HG03175 (cell line): ENCODE measurements around the gene SCN11A.
A peak's percentile ranks its signal among the peaks of the same experiment; 100 is the strongest.

ENCODE experiments used
- ATAC-seq: cut with Tn5 transposase; IDR thresholded peaks from one replicate; pipeline ENCODE4 v1.9.1; 2021; ENCODE audit warnings: mild to moderate bottlenecking, moderate library complexity; ENCODE audit not compliant: unreplicated experiment

Gene SCN11A

GRCh38 chr3:39051649-39052561, at the start of gene SCN11A, which contains the start of gene WDR48:
TSS of gene SCN11A (minus strand) at chr3:39051944. CDS start at chr3:38950362, 101,582 bp downstream.
TSS of gene WDR48 (plus strand) at chr3:39052016. CDS start at chr3:39052026, 10 bp downstream.
- ATAC-seq: peak; percentile 100

GRCh38 chr3:39101022-39101689, 49.4 kb upstream of the SCN11A start:
- ATAC-seq: peak; percentile 70

- no peak for ATAC-seq
Observed at GRCh38 chr3:39100500-39100886, 48.7 kb upstream of the SCN11A start.

- no peak for ATAC-seq
Observed at GRCh38 chr3:39099738-39100499, 48.2 kb upstream of the SCN11A start.

- no peak for ATAC-seq
Observed at GRCh38 chr3:39099242-39099641, 47.5 kb upstream of the SCN11A start.

- no peak for ATAC-seq
Observed at GRCh38 chr3:39098473-39099000, 46.8 kb upstream of the SCN11A start.

- ATAC-seq: no peak
Observed at GRCh38 chr3:39097716-39098472, 46.1 kb upstream of the SCN11A start.

GRCh38 chr3:39096775-39097174, 45.0 kb upstream of the SCN11A start:
- ATAC-seq: no peak

- ATAC-seq: no peak
Observed at GRCh38 chr3:39095778-39096177, 44.0 kb upstream of the SCN11A start.

GRCh38 chr3:39094851-39095677, 43.3 kb upstream of the SCN11A start:
- ATAC-seq: no peak

GRCh38 chr3:39090922-39091321, 39.2 kb upstream of the SCN11A start:
- ATAC-seq: no peak

GRCh38 chr3:39088889-39089288, 37.1 kb upstream of the SCN11A start:
- ATAC-seq: no peak

- no peak for ATAC-seq
Observed at GRCh38 chr3:39088456-39088855, 36.7 kb upstream of the SCN11A start.

GRCh38 chr3:39086144-39086543, 34.4 kb upstream of the SCN11A start:
- ATAC-seq: no peak

- ATAC-seq: no peak
Observed at GRCh38 chr3:39082666-39083313, 31.0 kb upstream of the SCN11A start.

GRCh38 chr3:39080026-39080425, 28.3 kb upstream of the SCN11A start:
- no peak for ATAC-seq

GRCh38 chr3:39079530-39079929, 27.8 kb upstream of the SCN11A start:
- no peak for ATAC-seq

- no peak for ATAC-seq
Observed at GRCh38 chr3:39075910-39076309, 24.2 kb upstream of the SCN11A start.

GRCh38 chr3:39068556-39068955, 16.8 kb upstream of the SCN11A start:
- no peak for ATAC-seq
